Uterus (tissue), 2 donors: ENCODE results near the gene GLYR1.

Source experiments
- CTCF ChIP-seq, 4 experiments: fragments of 200-600 bp in 2 of 4; fragments of 450-650 bp in 2 of 4; sonication (generic) in 2 of 4; IDR thresholded peaks; one replicate each; pipeline ENCODE4 v1.5.1; 2016 to 2019; ENCODE audit warnings: antibody characterized with exemption in 4 of 4, mild to moderate bottlenecking in 2 of 4, moderate library complexity in 1 of 4
- POLR2A ChIP-seq, 2 donors: fragments of 450-650 bp; IDR thresholded peaks; one replicate each; pipeline ENCODE4 v1.6.1; 2016; ENCODE audit warnings: antibody characterized with exemption in 2 of 2, mild to moderate bottlenecking in 1 of 2, moderate library complexity in 1 of 2

- TF ChIP-seq CTCF (IDR thresholded peaks at IDR 0.05): no peak
- TF ChIP-seq POLR2A (IDR thresholded peaks at IDR 0.05): no peak
These were observed 12.8 kb upstream of the GLYR1 start for GRCh38 chr16:4859900-4860255.
